ENCODE results near the gene HSPB6. TPM values are rescaled to one million over a fixed set of nuclear protein-coding genes. Genes with fewer than 3 reads are reported as not detected.
"Not testable (repeated sequence)": the region's sequence is repeated elsewhere in the genome, so short reads cannot be mapped to it uniquely, and the experiment has no call there.

The HSPB6 gene, protein sequence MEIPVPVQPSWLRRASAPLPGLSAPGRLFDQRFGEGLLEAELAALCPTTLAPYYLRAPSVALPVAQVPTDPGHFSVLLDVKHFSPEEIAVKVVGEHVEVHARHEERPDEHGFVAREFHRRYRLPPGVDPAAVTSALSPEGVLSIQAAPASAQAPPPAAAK
- under 1 TPM; 0.29 to 0.69 TPM for total RNA-seq

GRCh38 chr19:35756377-35757230 lies at the start of gene HSPB6:
Gene HSPB6 (minus strand): TSS chr19:35757029. CDS start chr19:35757008, 21 bp downstream.
- Mint-ChIP-seq H3K4me3 (peak within 1 kb of the TSS; percentile 84), H3K36me3 (ENCODE audit: low read depth) (peaks cover 32% of the 10 kb centered on the region), H3K9me3 (no peaks in the 10 kb centered on the region), H3K27me3 (no peaks in the 10 kb centered on the region), H3K27ac (peak within 1 kb of the TSS; percentile 93), H3K4me1 (peaks cover 37% of the 10 kb centered on the region)
- ChIA-PET CTCF (no interaction called here), POLR2A (no interaction called here)
- no peak for DNase-seq

DNA sequence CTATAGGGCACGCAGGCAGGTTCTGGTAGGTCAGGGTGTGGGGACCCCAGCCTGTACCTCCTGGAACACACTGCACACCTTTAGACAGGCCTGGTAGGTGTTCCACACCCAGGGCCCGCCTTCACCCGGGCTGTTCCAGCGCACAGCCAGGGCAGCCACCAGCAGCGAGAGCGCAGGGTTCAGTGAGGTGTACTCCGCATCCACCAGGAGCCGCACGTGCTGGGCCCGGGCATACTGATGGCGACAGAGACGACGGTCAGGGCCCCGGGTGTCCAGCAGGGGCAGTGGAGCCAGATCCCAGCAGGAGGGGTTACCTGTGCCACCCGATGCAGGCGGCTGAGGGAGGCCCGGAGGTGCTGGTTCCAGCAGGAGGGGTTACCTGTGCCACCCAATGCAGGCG lies 49.8 kb upstream of the HSPB6 start:
- DNase-seq: no peak
- Mint-ChIP-seq H3K4me3 (no peak overlapping the region), H3K36me3 (ENCODE audit: low read depth) (no peaks in the 10 kb centered on the region), H3K4me1 (peaks cover 9% of the 10 kb centered on the region), H3K27ac (no peak overlapping the region), H3K27me3 (no peaks in the 10 kb centered on the region), H3K9me3 (no peaks in the 10 kb centered on the region)
- ChIA-PET POLR2A (no interaction called here), CTCF (interaction anchor here (1.4 kb wide), 1 partner anchor 13 kb away, joined by 5 read pairs; no protein-coding TSS in a partner anchor)

DNA sequence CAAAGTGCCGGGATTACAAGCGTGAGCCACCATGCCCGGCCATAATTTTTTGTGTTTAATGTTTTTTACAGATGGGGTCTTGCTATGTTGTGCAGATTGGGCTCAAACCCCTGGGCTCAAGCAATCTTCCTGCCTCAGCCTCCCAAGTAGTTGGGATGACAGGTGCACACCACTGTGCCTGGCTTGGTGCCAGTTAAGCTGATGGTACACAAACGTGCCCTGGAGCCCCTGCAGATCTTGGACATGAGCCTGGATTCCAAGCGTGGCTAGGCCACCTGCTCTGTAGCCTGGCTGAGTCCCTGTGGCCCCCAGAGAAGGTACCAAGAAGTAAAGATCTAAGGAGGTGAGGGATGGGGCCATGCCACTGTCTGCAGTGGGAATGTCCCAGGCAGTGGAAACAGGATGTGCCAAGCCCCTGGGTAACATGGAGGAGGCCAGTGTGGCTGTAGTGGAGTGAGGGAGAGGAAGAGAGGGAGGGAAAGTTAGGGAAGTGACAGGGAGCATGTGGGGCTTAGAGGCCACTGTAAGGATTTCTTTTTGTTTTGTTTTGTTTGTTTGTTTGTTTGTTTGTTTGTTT lies 48.8 kb upstream of the HSPB6 start:
- no peaks in the 10 kb centered on the region for H3K9me3 Mint-ChIP-seq
- no peak overlapping the region for H3K27ac Mint-ChIP-seq
- CTCF ChIA-PET: no interaction called here

DNA sequence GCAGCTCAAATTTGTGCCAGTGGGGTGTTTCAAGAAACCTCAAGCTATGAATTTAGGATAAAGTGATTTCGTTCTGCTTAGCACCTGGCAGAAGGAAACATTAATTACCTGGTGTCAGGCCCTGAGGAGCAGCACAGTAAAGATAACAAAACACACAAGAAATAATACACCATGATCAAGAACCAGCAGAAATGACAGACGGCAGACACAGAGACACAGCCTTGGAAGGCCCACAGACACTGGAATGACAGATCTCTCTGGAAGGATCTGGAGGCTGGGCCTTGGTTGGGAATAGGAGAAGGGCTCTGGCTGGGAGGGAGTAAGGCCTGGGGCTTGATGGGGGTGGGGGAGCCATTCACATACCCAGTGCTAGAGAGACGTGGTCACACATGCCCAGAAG lies 45.0 kb upstream of the HSPB6 start:
- POLR2A ChIA-PET: no interaction called here
- H3K36me3 Mint-ChIP-seq (ENCODE audit: low read depth): no peaks in the 10 kb centered on the region
- H3K27me3 Mint-ChIP-seq: peaks cover 16% of the 10 kb centered on the region
- CTCF ChIA-PET: no interaction called here
- no peak overlapping the region for H3K4me3 Mint-ChIP-seq
- DNase-seq: no peak
- no peak overlapping the region for H3K27ac Mint-ChIP-seq
- peaks cover 10% of the 10 kb centered on the region for H3K4me1 Mint-ChIP-seq
- no peaks in the 10 kb centered on the region for H3K9me3 Mint-ChIP-seq

More for the DNA sequence above, 48.8 kb upstream of the HSPB6 start:
- H3K4me1 Mint-ChIP-seq: peaks cover 9% of the 10 kb centered on the region
- H3K36me3 Mint-ChIP-seq (ENCODE audit: low read depth): no peaks in the 10 kb centered on the region
- no peak for DNase-seq
- POLR2A ChIA-PET: no interaction called here
- H3K27me3 Mint-ChIP-seq: no peaks in the 10 kb centered on the region
- H3K4me3 Mint-ChIP-seq: no peak overlapping the region

- Mint-ChIP-seq H3K27me3 (peaks cover 27% of the 10 kb centered on the region), H3K36me3 (ENCODE audit: low read depth) (no peaks in the 10 kb centered on the region), H3K27ac (no peak overlapping the region), H3K9me3 (no peaks in the 10 kb centered on the region), H3K4me1 (peaks cover 2% of the 10 kb centered on the region), H3K4me3 (no peak overlapping the region)
- POLR2A ChIA-PET: no interaction called here
- DNase-seq: no peak
- CTCF ChIA-PET: interaction anchor here (0.6 to 0.9 kb wide), 2 partner anchors 50 to 145 kb away, joined by 3 to 5 read pairs; no protein-coding TSS in a partner anchor
Measured at GRCh38 chr19:35797663-35798062, 40.8 kb upstream of the HSPB6 start.

- no peak for DNase-seq
- Mint-ChIP-seq H3K36me3 (ENCODE audit: low read depth) (no peaks in the 10 kb centered on the region), H3K4me3 (no peak overlapping the region), H3K9me3 (no peaks in the 10 kb centered on the region), H3K4me1 (peaks cover 2% of the 10 kb centered on the region), H3K27ac (no peak overlapping the region), H3K27me3 (peaks cover 27% of the 10 kb centered on the region)
- ChIA-PET CTCF (interaction anchor here (0.6 kb wide), 2 partner anchors 144 to 193 kb away, joined by 3 read pairs; no protein-coding TSS in a partner anchor), POLR2A (no interaction called here)
Measured at GRCh38 chr19:35796645-35797542, 40.1 kb upstream of the HSPB6 start.

DNA sequence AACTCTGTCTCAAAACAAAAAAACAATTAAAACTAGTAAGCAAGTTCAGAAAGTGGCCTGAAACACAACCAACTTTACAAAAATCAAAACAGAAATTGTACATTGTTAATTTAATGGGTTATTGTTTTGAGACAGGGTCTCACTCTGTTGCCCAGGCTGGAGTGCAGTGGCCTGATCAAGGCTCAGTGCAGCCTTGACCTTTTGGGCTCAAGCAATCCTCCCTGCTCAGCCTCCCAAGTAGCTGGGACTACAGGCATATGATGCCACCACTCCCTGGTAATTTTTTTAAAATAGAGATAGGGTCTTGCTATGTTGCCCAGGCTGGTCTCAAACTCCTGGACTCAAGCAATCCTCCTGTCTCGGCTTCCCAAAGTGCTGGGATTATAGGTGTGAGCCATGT lies 38.7 kb upstream of the HSPB6 start:
- H3K4me1 Mint-ChIP-seq; H3K9me3 Mint-ChIP-seq; H3K4me3 Mint-ChIP-seq; POLR2A ChIA-PET; DNase-seq; CTCF ChIA-PET; H3K36me3 Mint-ChIP-seq (ENCODE audit: low read depth); H3K27ac Mint-ChIP-seq: not testable (repeated sequence)
- peaks cover 27% of the 10 kb centered on the region for H3K27me3 Mint-ChIP-seq

GRCh38 chr19:35793381-35794165 lies 36.7 kb upstream of the HSPB6 start:
- DNase-seq: no peak
- Mint-ChIP-seq H3K27ac (no peak overlapping the region), H3K9me3 (no peaks in the 10 kb centered on the region), H3K4me1 (peaks cover 2% of the 10 kb centered on the region), H3K36me3 (ENCODE audit: low read depth) (no peaks in the 10 kb centered on the region), H3K4me3 (no peak overlapping the region), H3K27me3 (peaks cover 24% of the 10 kb centered on the region)
- ChIA-PET CTCF (no interaction called here), POLR2A (no interaction called here)

GRCh38 chr19:35792888-35793287 lies 36.1 kb upstream of the HSPB6 start:
- Mint-ChIP-seq H3K27ac (no peak overlapping the region), H3K4me3 (no peak overlapping the region), H3K9me3 (no peaks in the 10 kb centered on the region), H3K4me1 (peaks cover 2% of the 10 kb centered on the region), H3K36me3 (ENCODE audit: low read depth) (no peaks in the 10 kb centered on the region), H3K27me3 (peaks cover 19% of the 10 kb centered on the region)
- ChIA-PET CTCF (no interaction called here), POLR2A (no interaction called here)
- DNase-seq: no peak

DNA sequence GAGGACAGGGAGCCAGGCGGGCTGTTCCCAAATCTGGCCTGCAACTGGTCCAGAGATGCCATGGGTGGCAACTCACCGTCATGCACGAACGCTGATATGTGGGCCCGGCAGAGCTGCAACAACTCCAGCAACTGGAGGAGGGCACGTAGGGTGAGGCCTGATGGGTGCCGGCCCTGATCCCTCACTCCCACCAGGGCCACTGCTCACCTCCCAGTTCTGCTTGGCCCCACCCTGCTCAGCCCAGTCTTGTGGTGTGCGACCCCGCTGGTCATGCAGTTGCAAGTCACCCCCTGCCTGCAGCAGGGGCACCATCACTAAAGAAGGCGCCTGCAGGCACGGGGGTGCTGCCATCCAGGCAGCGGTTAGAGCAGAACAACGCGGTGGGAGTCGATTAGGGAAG lies 35.5 kb upstream of the HSPB6 start:
- H3K4me1 Mint-ChIP-seq: peaks cover 2% of the 10 kb centered on the region
- no peaks in the 10 kb centered on the region for H3K36me3 Mint-ChIP-seq (ENCODE audit: low read depth)
- H3K27me3 Mint-ChIP-seq: peaks cover 15% of the 10 kb centered on the region
- no peaks in the 10 kb centered on the region for H3K9me3 Mint-ChIP-seq
- POLR2A ChIA-PET: no interaction called here
- no peak for DNase-seq
- no peak overlapping the region for H3K4me3 Mint-ChIP-seq
- no peak overlapping the region for H3K27ac Mint-ChIP-seq
- CTCF ChIA-PET: no interaction called here

- no peaks in the 10 kb centered on the region for H3K36me3 Mint-ChIP-seq (ENCODE audit: low read depth)
- H3K27ac Mint-ChIP-seq: no peak overlapping the region
- CTCF ChIA-PET: no interaction called here
Measured at GRCh38 chr19:35791814-35792279, 35.0 kb upstream of the HSPB6 start.

More at GRCh38 chr19:35791814-35792279, 35.0 kb upstream of the HSPB6 start:
- no peak overlapping the region for H3K4me3 Mint-ChIP-seq
- H3K4me1 Mint-ChIP-seq: peaks cover 1% of the 10 kb centered on the region
- H3K9me3 Mint-ChIP-seq: no peaks in the 10 kb centered on the region
- H3K27me3 Mint-ChIP-seq: peaks cover 11% of the 10 kb centered on the region
- POLR2A ChIA-PET: no interaction called here
- no peak for DNase-seq
